MM.1S (cell line): ENCODE results near the gene CFAP70.

Experiments used
- EZH2 ChIP-seq: fragments of 300-600 bp; sonication (generic); optimal IDR thresholded peaks from 2 replicates; pipeline ENCODE3; 2017; ENCODE audit warnings: low read depth, mild to moderate bottlenecking, antibody characterized with exemption, low read length, mixed read lengths
- TF ChIP-seq, protein P1 (sequence below): fragments of 300-600 bp; sonication (generic); IDR thresholded peaks from 2 replicates; pipeline ENCODE4 v1.5.1; 2016; ENCODE audit warnings: antibody characterized with exemption, low read length, mixed read lengths

DNA sequence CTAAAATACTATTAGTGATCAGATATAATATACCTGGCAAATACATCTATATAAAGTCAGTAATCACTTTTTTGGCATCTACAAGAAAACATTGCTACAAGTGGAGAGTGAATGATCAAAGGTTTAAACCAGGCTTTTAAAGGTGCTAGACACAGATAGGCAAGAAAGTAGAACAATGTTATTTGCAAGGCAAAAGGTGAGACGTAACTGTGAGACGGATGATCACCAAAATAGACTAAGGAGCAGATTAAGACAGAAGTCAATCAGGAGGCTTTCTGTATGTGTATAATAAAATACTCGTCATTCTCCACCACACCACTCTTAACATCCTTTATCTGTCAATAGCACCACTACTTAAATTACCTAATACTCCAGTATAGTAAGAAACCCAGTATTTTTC lies 46.9 kb upstream of the CFAP70 start:
- TF ChIP-seq, protein P1, sequence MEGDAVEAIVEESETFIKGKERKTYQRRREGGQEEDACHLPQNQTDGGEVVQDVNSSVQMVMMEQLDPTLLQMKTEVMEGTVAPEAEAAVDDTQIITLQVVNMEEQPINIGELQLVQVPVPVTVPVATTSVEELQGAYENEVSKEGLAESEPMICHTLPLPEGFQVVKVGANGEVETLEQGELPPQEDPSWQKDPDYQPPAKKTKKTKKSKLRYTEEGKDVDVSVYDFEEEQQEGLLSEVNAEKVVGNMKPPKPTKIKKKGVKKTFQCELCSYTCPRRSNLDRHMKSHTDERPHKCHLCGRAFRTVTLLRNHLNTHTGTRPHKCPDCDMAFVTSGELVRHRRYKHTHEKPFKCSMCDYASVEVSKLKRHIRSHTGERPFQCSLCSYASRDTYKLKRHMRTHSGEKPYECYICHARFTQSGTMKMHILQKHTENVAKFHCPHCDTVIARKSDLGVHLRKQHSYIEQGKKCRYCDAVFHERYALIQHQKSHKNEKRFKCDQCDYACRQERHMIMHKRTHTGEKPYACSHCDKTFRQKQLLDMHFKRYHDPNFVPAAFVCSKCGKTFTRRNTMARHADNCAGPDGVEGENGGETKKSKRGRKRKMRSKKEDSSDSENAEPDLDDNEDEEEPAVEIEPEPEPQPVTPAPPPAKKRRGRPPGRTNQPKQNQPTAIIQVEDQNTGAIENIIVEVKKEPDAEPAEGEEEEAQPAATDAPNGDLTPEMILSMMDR: no peak
- TF ChIP-seq EZH2: no peak
